Pons (tissue), 1 donor: ENCODE results near the gene SPACA6.

ENCODE experiments used
- DNase-seq: peaks from one replicate; pipeline ENCODE4 v3.0.0-alpha.2; 2016; ENCODE audit warnings: low spot score

The SPACA6 gene

DNA sequence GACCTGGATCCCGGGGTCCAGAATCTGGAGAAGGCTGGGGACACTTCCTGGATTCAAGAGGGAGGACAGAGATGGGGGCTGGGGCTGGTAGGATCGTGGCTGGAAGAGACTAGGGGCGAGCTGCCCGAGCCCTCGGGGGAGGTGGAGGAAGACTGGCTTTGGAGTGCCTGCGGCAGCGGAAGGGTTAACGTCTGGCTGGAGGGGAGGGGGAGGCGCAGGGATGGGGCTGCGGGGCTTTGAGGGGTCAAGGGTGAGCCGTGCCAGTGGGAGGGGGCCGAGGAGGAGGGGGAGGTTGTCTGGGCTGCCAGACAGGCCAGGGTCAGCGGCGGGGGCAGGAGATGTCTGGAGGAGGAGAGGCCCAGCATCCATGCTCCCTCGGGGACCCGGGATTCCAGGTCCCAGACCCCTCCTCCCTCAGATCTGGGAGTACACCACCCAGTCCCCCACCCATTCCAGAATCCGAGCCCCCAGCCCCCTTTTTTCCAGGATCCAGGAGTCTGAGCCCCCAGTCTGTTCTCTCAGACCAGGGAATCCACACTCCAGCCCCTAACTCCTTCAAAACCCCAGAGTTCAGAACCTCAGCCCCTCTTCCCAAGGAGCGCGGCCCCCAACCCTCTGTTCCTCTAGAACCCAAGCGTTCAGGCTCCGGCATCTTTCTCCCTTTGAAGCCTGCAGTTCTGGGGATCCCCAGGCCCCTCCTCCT is 3.2 kb upstream of the SPACA6 start:
- DNase-seq: peak; percentile 31

DNA sequence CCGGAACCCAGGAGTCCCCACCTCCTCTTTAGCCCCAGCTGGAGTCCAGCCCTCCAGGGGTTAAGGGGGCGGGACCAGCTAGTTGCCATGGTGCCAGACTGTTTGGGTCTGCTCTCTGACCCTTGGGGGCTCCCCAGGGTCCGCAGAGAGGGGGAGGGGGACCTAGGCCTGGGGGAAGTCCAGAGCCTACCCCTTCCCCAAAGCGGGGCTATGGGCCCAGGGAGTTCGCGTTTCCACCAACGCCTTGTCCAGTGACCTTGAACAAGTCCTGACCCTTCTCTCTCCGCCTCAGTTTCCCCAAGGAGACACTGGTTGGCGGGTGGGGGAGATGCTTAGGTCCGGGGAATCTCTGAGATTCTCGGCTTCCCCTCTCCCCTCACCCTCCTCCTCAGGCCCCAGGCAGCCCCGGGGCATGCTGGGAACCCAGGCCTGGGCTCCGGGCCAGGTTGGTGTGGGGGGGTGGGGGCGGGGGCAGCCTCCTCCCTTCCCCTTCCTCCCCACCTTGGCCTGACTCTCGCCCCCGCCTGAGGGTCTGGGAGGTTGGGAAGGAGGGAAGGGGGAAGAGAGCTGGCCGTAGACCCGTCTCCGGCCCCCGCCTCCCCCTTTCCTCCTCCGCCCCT is 2.6 kb upstream of the SPACA6 start:
- peak; percentile 66 for DNase-seq

DNA sequence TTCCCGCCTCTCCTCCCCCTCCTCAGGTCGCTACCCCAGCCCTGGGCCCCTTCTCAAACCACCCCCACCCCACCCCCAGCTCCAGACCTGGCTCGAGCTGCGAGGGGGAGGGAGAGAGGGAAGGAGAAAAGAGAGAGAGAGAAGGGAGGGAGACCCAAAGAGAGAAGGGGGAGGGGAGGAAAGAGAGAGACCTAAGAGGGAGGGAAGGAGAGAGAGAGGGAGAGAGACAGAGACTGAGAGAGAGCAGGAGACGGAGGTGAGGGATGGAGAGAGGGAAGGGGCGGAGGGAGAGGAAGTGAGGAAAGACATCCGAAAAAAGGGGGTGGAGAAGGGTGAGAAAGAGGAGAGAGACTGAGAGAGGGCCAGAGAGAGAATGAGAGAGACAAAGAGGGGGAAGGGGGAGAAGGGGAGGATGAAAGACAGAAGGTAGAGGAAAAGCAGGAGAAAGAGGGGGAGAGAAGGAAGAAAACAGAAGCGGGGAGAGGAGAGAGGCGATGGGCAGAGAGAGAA is 2.0 kb upstream of the SPACA6 start:
- DNase-seq: peak; percentile 35

DNA sequence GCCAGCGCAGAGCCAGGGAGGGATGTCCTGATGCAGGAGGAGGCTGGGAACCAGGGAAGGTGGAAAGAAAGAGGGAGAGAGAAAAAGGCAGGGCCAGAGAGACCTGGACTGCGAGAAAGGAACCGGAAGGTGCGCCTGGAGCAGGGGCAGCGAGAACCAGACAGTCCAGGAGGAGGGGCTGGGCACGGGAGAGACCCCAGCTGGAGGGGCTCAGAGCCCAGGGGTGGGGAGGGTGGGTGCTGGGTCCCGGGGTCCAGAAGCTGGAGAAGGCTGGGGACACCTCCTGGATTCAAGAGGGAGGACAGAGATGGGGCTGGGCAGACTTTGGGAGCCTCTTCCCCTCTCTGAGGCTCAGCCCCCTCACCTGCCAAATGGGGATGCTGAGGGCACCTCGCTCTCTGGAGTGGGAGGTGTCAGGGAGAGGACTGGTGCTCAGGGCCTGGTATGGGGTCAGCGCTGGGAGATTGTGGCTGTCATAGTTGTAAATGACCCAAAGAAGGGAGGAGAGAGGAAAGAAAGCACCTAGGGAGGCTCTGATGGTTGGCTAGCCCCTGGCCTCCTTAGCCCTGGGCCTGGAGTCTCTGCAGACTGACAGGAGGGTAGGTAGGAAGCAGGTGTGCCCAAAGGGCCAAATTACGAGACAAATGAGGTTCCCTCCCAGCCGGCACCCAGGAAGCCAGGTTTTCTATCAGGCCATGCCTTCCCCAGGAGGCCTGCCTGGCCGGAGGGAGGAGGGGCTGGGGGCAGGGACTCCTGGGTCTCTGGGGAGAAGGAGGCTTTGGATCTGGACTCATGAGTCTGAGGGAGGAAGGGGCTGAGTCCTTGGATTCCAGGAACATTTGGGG is 1.3 kb upstream of the SPACA6 start:
- no peak for DNase-seq

DNA sequence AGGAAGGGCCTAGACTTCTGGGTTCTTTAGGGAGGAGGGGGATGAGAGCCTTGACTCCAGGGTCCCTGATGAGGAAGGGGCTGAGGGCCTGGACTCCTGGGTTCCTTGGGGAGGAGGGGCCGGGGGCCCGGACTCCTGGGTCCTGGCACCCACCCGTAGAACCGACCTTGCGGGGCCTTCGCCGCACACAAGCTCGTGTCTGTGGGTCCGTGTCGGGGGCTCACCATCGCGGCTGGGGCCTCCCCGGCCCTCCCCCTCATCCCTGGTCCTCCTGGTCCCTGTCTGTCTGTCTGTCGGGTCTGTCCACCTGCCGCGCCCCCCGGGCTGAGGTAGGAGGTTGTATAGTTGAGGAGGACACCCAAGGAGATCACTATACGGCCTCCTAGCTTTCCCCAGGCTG is 662 bp upstream of the SPACA6 start:
- DNase-seq: no peak

DNA sequence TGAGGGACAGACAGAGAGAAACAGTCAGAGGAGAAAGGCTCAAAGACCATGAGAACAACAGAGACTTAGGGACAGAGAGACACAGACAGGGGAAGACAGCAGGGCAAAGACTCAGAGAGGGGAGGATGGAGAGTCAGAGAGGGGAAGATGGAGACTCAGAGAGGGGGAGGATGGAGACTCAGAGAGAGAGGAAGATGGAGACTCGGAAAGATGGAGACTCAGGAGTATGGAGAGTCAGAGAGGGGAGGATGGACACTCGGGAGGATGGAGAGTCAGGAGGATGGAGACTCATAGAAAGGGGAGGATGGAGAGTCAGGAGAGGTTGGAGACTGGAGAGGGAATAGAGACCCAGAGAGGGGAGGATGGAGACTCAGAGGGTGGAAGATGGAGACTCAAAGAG is 689 bp downstream of the SPACA6 start:
- no peak for DNase-seq

DNA sequence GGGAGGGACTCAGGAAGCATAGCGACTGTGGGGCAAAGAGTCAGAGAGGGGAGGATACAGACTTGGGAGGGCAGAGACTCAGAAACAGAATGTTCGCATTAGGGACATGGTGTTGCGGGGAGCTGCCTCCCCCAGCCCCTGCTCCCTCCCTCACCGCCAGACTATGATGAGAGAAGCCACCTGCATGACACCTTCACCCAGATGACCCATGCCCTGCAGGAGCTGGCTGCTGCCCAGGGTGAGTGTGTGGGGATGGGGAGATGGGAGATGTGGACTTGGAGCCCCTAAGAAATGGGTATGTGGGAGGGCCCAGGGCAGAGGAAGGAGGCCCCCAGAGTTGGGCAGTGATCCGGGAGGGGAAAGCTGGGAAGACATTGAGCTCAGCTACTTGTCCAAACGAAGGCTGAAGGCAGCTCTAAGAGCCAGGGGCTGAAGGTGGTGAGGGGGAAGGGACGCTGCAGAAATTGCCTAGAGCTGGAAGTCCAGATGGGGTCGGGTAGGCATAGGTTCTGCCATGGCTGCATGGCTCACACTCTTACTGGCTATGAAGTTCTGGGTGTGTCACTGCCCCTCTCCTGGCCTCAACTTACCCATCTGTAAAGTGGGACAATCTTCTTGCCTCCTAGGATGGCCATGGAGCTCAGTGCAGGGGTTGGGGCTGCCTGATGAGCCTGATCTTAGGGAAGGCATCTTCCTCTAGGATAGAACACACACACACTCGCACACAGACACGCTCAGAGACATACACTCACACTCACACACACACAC is 1.4 kb downstream of the SPACA6 start:
- DNase-seq: no peak

DNA sequence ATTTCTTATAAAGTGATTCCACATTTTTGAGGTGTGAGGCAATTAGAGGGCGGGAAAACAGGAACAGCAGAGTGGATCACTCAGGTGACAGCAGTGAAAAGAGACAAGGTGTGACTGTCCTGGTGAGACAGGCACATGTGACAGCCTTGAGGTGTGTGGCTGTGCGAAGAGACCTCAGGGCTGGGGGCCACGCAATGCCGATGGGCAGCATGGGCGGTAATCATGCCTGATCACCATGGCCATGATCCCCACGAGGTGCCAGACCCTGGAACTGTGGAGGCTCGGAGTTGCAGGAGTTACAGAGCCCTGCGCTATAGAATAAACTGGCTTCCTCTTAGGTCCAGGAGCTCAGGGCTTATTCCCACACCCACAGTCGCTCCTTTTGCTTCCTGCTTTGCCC is 2.0 kb downstream of the SPACA6 start:
- no peak for DNase-seq

DNA sequence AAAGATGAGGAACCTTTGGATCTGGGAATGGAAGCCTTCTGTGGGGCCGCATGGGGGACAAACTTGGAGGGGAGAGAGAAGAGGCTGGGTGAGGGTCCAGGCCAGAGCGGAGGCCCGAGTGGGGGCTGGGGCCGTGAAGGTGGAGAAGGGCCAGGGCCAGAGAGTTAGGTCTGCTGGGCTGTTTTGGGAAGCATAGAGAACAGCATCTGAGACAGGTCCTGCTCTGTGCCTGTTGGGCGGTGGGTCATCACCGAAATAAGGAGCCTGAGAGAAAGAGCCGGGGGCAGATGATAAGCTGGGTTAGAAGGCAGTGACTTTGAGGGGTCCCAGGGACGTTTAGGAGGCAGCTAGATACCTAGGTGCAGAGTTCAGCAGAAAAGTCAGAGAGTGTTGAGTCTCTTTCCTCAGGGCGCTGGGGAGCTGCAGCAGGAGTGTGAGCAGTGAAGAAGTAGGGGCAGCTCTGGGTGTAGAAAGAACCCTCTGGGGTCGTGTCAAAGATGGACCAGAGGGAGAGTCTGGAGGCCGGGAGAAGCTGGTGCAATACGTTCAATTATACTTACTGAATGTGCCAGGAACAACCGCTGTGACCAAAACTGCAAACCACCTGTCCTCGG is 2.7 kb downstream of the SPACA6 start:
- DNase-seq: no peak

DNA sequence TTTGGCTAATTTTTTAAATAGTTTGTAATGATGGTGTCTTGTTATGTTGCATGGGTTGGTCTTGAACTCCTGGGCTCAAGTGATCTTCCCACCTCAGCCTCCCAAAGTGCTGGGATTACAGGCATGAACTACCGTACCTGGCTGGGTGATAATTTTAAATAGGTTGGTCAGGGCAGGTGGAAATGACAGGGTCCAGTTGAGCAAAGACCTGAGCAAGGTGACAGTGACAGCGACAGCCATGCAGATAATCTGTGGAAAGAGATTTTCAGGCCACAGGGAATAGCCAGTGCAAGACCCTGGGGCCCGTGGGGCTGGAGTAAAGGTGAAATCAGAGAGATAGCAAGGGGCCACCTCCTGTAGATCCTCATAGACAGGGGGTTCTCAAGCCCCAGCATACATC is 3.5 kb downstream of the SPACA6 start:
- no peak for DNase-seq

DNA sequence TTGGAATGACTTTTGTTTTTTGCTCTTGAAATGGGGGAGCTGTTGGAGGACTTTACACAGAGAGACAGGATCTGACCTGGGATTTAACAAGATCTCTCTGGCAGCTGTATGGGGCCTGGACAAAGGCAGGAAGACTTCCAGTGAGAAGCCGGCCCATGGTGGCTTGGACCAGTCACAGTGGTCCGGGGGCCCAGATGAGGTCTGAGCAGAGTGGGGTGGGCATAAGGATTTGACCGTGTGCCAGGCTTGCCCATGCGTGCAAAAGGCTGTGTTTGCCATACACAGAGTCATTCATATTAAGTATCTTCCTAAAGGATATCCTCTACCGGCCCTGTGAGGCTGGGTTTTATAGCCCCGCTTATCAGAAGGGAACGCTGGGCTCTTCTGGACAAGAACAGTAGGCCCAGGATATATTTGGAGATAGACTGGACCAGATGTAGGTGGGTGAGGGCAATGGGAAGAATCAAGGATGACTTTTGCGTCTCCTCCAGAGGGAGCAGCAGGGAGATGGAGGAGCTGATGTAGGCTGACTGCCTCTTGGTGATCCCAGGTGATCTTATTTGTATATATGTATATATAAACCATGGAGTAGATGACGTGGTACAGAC is 4.1 kb downstream of the SPACA6 start:
- DNase-seq: no peak

DNA sequence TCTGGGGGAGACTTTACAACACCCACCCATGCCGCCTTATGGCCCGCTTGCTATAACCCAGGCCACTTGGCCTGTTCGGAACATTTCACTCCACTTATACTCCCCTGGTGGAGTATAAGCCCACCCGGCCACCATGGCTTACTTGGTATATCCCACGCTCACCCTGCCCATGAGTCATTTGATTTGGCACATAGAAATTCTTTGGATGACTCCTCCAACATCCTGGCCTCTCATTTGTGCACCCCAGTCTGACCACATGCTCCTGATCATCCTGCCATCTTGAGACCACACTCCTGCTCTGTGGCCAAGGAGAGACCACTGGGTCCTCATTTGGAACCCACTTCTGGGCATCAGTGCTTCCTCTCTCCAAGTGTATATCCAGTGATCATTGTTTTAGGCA is 5.2 kb downstream of the SPACA6 start:
- no peak for DNase-seq

DNA sequence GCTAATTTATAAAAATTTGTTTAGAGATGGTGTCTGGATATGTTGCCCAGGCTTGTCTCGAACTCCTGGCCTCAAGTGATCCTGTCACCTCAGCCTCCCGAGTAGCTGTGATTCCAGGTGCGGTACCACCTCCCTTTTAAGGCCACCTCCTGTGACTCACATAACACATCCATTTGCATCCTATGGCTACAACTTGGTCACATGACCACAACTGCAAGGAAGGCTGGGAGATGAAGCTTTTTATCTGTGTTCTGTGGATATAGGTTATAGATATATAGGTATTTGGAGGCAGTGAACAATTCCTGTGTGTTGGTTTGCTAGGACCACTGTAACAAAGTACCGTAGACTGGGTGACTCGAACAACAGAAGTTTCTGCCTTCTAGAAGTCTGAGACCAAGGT is 6.0 kb downstream of the SPACA6 start:
- no peak for DNase-seq

DNA sequence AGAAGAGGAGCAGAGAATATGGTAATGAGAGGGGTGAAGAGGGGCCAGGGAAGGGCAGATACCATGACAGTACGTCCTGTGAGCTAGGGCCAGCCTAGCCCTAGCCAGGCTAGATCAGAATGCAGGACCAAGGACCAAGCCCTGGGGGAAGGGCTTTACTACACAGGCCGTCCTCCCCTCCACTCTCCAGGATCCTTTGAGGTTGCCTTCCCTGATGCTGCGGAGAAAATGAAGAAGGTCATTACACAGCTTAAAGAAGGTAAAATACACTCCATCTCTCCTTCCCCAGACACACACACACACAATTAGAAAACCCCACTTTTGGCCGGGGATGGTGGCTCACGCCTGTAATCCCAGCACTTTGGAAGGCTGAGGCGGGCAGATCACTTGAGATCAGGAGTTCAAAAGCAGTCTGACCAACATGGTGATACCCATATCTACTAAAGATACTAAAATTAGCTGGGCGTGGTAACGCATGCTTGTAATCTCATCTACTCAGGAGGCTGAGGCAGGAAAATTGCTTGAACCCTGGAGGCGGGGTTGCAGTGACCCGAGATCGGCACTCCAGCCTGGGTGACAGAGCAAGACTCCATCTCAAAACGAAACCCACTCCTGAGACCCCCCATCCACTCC is 8.5 kb downstream of the SPACA6 start:
- no peak for DNase-seq

DNA sequence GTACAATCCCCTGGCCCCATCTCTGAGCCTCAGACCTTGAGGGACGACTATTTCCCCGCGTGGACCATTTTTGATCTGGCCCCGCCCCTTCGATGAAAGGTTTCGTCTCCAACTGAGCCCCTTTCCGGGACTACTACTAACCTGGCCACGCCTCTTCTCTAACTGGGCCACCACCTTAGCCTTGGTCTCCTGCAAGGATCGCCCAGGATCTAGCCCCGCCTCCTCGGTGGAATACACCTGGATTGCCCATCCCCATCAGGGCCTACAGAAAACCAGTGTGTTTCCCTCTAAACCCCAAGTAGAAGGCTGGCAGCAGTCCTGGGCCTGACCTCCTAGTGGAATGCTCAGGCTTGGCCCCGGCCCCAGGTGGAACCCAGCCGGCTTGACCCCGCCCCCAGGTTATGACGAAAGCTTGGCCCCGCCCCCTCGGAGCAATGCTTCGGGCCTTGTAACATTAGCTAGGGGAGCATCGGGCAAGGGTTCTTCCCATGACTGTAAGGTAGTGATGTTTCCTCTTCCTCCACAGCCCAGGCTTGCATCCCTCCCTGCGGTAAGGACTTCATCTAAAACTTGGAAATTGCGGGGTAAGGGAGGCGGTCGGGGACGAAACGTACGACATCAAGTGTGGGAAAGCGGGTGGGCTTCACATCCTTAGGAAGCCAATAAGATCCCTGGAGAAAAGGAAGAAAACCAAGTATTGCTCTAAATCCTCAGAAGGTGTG is 9.1 kb downstream of the SPACA6 start:
- peak; percentile 27 for DNase-seq

DNA sequence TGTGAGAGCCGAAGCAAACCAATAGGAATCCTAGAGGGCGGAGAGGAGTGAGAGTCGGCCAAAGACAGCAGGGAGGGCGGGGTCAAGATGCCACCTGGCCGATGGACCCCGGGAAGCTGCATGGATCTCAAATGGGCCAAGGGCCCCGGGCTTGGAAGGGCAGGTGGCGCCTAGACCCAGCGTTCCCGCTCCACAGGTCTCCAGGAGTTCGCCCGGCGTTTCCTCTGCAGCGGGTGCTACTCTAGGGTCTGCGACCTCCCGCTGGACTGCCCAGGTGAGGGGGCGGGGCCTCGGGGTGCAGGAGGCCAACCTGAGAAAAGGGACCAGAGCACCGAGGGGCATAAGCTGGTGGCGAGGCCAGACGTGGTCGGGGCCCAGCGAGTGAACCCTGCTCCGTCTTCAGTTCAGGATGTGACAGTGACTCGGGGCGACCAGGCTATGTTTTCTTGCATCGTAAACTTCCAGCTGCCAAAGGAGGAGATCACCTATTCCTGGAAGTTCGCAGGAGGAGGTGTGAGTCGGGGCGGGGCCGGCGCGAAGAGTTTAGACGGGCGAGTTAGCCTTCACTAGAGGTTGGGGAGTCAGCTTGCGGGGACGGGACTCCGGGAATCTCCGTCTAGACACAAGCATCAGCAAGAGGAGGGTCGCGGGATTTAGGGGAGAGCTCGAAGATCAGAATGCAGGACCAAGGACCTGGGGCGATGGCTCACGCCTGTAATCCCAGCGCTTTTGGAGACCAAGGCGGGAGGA is 9.9 kb downstream of the SPACA6 start:
- no peak for DNase-seq

DNA sequence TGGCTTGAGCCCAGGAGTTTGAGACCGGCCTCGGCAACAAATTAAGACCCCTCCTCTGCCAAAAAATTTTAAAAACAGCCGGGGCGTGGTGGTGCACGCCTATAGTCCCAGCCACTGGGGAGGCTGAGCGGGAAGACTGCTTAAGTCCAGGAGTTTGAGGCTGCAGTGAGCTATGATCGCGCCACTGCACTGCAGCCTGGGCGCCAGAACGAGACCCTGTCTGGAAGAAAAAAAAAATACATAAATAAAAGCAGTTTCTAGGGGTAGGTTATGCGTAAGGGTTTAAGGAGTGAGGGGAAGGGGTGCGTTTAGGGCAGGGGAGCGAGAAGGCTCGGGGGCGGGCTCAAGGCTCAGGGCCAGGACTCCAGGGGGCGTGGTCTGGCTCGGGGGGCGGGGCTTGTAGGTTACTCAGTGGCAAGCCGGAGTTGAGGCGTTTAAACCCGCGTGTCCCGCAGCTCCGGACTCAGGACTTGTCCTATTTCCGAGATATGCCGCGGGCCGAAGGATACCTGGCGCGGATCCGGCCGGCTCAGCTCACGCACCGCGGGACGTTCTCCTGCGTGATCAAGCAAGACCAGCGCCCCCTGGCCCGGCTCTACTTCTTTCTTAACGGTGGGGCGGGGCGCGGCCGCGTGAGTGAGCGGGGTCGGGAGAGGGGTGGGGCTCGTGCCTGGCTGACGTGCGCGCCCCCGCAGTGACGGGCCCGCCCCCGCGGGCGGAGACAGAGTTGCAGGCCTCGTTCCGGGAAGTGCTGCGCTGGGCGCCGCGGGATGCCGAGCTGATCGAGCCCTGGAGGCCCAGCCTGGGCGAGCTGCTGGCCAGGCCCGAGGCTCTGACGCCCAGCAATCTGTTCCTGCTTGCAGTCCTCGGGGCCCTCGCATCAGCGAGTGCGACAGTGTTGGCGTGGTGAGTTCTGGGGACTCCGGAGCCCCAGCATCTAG is 10.7 kb downstream of the SPACA6 start:
- DNase-seq: peak; percentile 92

DNA sequence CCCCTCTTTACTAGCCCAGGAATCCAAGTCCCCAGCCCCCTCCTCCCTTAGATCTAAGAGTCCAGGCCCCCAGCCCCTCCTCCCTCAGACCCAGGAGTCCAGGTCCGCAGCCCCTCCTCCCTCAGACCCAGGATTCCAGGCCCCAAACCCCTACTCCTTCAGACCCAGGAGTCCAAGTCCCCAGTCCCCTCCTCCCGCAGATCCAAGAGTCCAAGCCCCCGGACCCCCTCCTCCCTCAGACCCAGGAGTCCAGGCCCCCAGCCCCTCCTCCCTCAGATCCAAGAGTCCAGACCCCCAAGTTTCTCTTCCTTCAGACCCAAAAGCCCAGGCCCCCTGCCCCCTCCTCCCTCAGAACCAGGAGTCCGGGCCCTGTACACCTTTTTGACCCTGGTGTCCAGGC is 11.5 kb downstream of the SPACA6 start:
- no peak for DNase-seq
